BE2C (cell line): Measurements from ENCODE around the gene KRTAP4-3. TPM values are rescaled to one million over a fixed set of nuclear protein-coding genes. Genes with fewer than 3 reads are reported as not detected.

Experiments
- DNase-seq: peaks from one replicate; pipeline ENCODE4 v3.0.0-alpha.2; 2020
- H3K27me3 ChIP-seq: fragments of 250-450 bp; sonication (Bioruptor Pico); 2 replicates; pipeline ENCODE4 v1.5.1; 2020; ENCODE audit warnings: mild to moderate bottlenecking
- H3K36me3 ChIP-seq: fragments of 250-450 bp; sonication (Bioruptor Pico); 2 replicates; pipeline ENCODE4 v1.5.1; 2020; ENCODE audit warnings: mild to moderate bottlenecking
- H3K4me1 ChIP-seq: fragments of 250-450 bp; sonication (Bioruptor Pico); 2 replicates; pipeline ENCODE4 v1.5.1; 2020
- H3K4me3 ChIP-seq: 2 replicates; pipeline ENCODE4 v1.5.1; 2011; ENCODE audit warnings: low read depth, low read length
- H3K9me3 ChIP-seq: fragments of 250-450 bp; sonication (Bioruptor Pico); 2 replicates; pipeline ENCODE4 v1.5.1; 2020
- polyA plus RNA-seq: library from polyadenylated mRNA; unstranded; fragments of >200 nt; gene quantifications from one replicate; pipeline ENCODE4 v1.2.1, GENCODE V29; 2012; ENCODE audit warnings: low read depth, missing spikeins; ENCODE audit not compliant: insufficient read length, insufficient read depth
- TF ChIP-seq, protein P1 (sequence below): IDR thresholded peaks from 2 replicates; pipeline ENCODE4 v1.5.1; 2012; ENCODE audit warnings: mild to moderate bottlenecking, low read depth, low read length

KRTAP4-3 gene
- not detected for polyA plus RNA-seq

DNA sequence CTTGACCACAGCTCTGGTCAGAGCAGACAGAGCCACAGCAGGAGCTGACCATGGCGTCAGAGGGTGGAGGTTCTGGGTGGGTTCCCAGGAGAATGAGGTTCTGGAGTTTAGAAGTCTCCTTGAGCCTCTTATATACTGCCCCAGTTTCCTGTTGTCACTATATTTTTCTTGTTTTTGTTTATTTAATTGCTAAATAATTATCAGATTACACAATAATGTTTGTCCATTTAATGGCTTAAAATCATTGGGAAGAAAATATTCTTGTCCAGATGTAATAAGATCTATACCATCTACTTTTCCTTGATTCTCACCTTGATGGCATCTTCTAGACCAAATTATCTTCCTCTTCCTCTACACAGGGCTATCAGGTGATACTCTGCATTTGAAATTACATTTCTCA lies at the start of gene KRTAP4-3:
Gene KRTAP4-3, minus strand, starts transcription at position 101 of the 400 bp plus-strand sequence. Its CDS starts 49 bp downstream, at position 52.
- H3K36me3 ChIP-seq = no peaks in the 10 kb centered on the region
- H3K4me1 ChIP-seq = no peaks in the 10 kb centered on the region
- H3K4me3 ChIP-seq = no peak within 1 kb of the TSS
- no peaks in the 10 kb centered on the region; the same call in 1 of the 2 replicates for H3K9me3 ChIP-seq
- TF ChIP-seq, protein P1, sequence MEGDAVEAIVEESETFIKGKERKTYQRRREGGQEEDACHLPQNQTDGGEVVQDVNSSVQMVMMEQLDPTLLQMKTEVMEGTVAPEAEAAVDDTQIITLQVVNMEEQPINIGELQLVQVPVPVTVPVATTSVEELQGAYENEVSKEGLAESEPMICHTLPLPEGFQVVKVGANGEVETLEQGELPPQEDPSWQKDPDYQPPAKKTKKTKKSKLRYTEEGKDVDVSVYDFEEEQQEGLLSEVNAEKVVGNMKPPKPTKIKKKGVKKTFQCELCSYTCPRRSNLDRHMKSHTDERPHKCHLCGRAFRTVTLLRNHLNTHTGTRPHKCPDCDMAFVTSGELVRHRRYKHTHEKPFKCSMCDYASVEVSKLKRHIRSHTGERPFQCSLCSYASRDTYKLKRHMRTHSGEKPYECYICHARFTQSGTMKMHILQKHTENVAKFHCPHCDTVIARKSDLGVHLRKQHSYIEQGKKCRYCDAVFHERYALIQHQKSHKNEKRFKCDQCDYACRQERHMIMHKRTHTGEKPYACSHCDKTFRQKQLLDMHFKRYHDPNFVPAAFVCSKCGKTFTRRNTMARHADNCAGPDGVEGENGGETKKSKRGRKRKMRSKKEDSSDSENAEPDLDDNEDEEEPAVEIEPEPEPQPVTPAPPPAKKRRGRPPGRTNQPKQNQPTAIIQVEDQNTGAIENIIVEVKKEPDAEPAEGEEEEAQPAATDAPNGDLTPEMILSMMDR = no peak
- no peak for DNase-seq
- H3K27me3 ChIP-seq = no peaks in the 10 kb centered on the region; the same call in 1 of the 2 replicates

- TF ChIP-seq, protein P1 = no peak
- H3K36me3 ChIP-seq = no peaks in the 10 kb centered on the region
Measured at GRCh38 chr17:41215681-41216080, 47.7 kb upstream of the KRTAP4-3 start.

DNA sequence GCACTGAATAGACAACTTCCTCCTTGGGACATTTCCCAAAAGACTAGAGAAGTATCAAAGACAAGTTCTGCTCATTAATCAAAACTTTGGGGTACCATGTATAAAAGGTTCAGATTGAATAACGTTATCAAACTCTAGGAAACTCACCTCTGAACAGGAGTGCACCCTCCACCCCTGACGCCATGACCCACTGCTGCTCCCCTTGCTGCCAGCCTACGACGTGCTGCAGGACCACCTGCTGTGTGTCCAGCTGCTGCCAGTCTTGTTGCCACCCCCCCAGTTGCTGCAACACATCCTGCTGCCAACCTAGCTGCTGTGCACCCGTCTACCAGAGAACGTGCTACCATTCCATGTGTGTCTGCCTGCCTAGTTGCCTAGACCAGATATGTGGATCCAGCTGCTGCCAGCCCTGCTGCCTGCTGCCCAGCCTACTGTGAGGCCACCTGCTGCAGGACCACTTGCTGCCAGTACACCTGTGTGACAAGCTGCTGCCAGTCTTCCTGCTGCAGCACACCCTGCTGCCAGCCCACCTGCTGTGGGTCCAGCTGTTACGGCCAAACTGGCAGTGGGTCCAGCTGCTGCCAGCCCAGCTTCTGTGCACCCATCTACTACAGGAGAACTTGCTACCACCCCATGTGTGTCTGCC lies 44.6 kb upstream of the KRTAP4-3 start:
- Histone ChIP-seq H3K4me1 (no peaks in the 10 kb centered on the region), H3K4me3 (no peak overlapping the region), H3K9me3 (no peaks in the 10 kb centered on the region), H3K36me3 (no peaks in the 10 kb centered on the region), H3K27me3 (peaks cover 50% of the 10 kb centered on the region)
- DNase-seq = no peak
- TF ChIP-seq, protein P1 = no peak

More at GRCh38 chr17:41215681-41216080, 47.7 kb upstream of the KRTAP4-3 start:
- H3K27me3 ChIP-seq = peaks cover 43% of the 10 kb centered on the region
- DNase-seq = no peak
- no peak overlapping the region for H3K4me3 ChIP-seq
- no peaks in the 10 kb centered on the region for H3K4me1 ChIP-seq
- no peaks in the 10 kb centered on the region for H3K9me3 ChIP-seq

DNA sequence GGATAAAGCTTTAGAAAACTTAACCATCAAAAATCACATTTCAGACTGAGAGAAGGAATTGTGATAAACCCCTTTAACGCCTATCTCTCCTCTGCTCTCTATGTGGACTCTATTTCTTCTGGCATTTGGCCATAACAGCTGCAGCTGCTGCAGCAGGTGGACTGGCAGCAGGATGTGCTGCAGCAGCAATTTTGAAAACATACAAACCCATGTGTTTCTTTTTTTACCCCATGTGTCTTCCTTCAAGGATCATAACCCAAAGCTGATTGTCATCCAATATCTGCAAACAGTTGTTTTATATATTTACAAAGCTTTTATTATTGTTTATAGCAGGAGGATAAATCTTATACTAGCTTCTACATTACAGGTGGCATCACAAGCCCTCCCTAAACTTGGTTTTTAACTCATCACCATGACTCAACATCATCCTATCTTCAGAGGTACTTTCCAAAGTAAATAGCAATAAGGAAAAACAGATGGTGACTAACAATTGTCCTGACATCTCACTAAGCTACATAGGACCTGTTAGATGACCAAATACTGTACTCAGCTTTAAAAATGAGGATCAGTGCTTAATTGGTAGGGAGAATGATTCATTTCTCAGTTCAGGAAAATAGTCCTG lies 43.9 kb upstream of the KRTAP4-3 start:
- DNase-seq = no peak

DNA sequence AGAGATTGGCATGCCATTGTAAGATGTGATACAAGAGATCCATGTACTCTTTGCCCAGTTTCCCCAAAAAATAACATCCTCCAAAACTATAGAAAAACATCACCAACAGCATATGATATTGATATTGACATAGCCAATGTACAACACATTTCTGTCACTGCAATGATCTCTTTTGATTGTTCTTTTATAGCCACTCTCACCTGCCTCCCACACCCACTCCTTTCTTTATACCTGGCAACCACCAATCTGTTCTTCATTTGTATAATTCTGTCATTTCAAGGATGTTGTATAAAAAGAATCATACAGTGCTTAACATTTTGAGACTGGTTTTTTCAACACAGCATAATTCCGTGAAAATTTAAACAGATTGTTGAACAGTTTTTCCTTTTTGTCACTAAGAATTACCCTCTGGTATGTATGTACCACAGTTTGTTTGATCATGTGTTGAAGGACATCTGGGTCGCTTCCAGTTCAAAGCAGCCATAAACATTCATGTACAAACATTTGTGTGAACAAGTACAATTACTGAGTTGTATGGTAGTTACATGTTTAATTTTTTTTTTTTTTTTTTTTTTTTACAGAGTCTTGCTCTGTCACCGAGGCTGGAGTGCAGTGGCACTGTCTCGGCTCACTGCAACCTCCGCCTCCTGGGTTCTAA lies 31.5 kb upstream of the KRTAP4-3 start:
- DNase-seq = no peak
- no peaks in the 10 kb centered on the region for H3K36me3 ChIP-seq
- H3K27me3 ChIP-seq = no peaks in the 10 kb centered on the region
- TF ChIP-seq, protein P1 = no peak
- H3K4me1 ChIP-seq = no peaks in the 10 kb centered on the region
- H3K4me3 ChIP-seq = no peak overlapping the region
- no peaks in the 10 kb centered on the region; the same call in 1 of the 2 replicates for H3K9me3 ChIP-seq

More for the DNA sequence above, 43.9 kb upstream of the KRTAP4-3 start:
- Histone ChIP-seq H3K27me3 (peaks cover 51% of the 10 kb centered on the region), H3K4me1 (no peaks in the 10 kb centered on the region), H3K4me3 (no peak overlapping the region), H3K9me3 (no peaks in the 10 kb centered on the region), H3K36me3 (no peaks in the 10 kb centered on the region)
- TF ChIP-seq, protein P1 = no peak

DNA sequence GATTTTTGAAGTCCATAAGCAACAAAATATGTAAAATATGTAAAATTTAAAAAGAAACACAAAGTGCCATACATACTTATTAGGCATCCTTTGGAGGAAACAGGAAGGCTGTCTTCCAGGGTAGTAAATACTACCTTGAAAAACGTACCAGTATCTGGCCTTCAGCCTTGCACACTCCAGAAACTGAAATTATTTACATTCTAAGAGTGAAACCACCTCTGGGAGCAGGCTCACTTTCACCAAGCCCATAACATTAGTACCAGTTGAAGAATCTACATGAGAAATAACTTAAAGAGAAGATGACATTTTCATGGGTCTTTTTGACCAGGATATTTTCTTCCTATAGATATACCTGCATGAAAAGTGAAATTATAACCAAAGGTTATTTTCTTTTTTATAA lies 28.0 kb upstream of the KRTAP4-3 start:
- DNase-seq = no peak
- H3K27me3 ChIP-seq = no peaks in the 10 kb centered on the region
- no peaks in the 10 kb centered on the region; the same call in 1 of the 2 replicates for H3K9me3 ChIP-seq
- no peaks in the 10 kb centered on the region for H3K36me3 ChIP-seq
- H3K4me3 ChIP-seq = no peak overlapping the region
- H3K4me1 ChIP-seq = no peaks in the 10 kb centered on the region
- TF ChIP-seq, protein P1 = no peak
